G401.6 (cell line): ENCODE results near the gene NR3C1.
"Not testable (repeated sequence)": the region's sequence is repeated elsewhere in the genome, so short reads cannot be mapped to it uniquely, and the experiment has no call there.

Experiments used
- FAIRE-seq: peaks from 2 replicates; lab custom pipeline; 2012; peaks lifted over from hg19 to GRCh38; lab: Jason Lieb, UNC

The NR3C1 gene

DNA sequence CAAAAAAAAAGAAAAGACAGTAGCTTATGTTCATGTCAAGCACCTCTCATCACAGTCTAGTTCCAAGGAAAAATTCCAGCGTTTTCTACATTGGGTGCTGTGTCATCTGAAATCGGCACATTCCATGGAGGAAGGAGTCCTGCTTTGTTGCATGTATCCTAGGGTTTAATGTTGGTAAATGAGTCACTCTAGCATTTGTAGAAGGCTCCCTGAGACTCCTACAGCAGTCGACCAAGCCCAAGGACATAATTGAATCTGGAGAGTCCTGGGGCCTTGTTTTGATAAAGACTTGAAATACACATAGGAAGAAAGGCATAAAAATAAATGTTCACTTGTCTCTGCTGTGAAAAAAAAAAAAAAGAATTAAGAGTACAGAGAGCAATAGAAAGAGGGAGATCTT lies 69.1 kb downstream of the NR3C1 start:
- FAIRE-seq, result not testable (repeated sequence)

DNA sequence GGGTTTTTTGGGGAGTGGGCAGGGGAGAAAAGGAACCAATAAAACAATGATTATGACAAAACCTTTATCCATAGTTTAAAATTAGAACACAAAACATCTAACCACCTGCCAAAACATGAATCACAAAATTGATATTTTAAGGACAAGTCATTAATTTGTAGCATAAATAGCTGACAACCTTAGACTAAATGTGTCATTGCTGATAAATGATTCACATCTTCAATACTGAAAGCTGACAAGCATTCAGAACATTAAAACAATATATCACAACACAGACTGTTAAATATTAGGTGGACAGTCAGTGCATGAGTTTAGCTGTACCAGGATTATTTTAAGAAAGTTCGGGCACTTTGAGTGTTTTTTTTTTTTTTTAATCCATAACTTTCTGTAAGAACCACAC lies 71.5 kb downstream of the NR3C1 start:
- no peak for FAIRE-seq

DNA sequence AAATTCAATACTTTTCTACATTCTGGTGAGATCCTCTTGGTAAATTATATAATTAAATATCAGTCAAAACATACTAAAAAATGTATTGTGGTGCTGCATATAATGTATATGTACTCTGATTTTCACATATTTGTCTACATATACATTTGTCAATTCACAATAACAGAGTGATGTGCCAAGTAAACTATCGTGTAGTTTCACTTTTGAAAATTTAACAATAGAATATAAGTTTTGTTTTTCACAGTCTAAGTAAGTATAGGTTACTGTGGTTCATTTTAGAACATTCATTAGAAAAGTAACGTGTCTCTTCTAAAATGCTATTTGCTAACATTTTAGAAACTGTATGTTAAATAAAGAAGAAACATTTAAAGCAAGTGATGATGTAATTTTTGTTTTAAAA lies 73.6 kb downstream of the NR3C1 start:
- FAIRE-seq, result no peak

DNA sequence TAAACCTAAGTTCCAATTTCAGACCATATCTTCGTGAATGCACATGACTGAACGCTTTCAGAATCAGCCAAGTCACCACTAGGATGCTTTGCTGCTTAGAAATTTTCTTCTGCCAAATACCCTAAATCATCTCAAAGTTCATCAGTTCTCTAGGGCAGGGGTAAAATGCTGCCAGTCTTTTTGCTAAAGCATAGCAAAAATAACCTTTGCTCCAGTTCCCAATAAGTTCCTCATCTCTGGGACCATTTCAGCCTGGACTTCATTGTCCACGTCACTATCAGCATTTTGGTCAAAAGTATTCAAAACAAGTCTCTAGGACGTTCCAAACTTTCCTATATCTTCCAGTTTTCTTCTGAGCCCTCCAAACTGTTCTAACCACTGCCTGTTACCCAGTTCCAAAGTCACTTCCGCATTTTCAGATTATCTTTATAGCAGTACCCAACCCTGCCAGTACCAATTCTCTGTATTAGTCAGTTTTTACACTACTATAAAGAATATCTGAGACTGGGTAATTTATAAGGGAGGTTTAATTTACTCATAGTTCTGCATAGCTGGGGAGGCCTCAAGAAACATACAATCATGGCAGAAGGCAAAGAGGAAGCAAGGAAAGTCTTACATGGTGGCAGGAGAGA lies 74.8 kb downstream of the NR3C1 start:
- no peak for FAIRE-seq

DNA sequence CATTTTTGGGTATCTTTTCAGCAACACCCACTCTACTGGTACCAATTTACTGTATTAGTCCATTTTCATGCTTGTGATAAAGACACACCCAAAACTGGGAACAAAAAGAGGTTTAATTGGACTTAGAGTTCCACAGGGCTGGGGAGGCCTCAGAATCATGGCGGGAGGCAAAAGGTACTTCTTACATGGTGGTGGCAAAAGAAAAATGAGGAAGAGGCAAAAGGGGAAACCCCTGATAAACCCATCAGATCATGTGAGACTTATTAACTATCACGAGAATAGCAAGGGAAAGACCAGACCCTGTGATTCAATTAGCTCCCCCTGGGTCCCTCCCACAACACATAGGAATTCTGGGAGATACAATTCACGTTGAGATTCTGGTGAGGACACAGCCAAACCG lies 78.4 kb downstream of the NR3C1 start:
- not testable (repeated sequence) for FAIRE-seq

DNA sequence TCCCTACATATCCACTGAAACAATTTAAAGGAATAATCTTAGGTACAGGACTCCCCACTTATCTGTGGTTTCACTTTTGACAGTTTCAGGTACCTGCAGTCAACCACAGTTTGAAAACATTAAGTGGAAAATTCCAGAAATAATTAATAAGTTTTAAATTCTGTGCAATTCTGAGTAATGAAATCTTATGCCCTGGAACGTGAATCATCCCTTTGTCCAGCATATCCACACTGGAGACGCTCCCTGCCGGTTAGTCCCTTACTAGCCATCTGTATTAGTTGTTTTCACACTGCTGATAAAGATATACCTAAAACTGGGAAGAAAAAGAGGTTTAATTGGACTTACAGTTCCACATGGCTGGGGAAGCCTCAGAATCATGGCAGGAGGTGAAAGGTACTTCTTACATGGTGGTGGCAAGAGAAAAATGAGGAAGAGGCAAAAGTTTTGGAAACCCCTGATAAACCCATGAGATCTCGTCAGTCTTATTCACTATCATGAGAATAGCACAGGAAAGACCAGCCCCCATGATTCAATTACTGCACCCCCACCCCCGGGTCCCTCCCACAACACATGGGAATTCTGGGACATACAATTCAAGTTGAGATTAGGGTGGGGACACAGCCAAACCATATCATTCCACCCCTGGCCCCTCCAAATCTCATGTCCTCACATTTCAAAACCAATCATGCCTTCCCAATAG lies 80.4 kb downstream of the NR3C1 start:
- FAIRE-seq, result not testable (repeated sequence)

DNA sequence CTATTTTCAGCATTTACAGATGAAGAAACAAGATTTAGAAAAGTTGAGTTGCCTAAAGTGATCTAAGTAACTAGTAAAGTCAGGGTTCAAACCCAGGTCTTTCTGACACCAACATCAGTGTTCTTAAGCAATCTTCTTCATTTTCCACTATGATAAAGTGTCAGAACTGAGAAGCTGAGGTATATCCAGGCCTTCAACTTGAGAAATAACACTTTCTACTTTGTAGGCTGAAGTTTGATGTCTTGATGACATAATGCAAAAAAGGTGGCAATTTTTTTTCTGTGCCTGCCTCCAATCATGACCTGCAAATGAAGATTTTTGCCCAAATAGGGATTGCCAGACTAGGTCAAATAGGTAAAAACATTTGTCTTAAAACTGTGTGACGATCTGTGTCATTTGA lies 81.3 kb downstream of the NR3C1 start:
- no peak for FAIRE-seq

DNA sequence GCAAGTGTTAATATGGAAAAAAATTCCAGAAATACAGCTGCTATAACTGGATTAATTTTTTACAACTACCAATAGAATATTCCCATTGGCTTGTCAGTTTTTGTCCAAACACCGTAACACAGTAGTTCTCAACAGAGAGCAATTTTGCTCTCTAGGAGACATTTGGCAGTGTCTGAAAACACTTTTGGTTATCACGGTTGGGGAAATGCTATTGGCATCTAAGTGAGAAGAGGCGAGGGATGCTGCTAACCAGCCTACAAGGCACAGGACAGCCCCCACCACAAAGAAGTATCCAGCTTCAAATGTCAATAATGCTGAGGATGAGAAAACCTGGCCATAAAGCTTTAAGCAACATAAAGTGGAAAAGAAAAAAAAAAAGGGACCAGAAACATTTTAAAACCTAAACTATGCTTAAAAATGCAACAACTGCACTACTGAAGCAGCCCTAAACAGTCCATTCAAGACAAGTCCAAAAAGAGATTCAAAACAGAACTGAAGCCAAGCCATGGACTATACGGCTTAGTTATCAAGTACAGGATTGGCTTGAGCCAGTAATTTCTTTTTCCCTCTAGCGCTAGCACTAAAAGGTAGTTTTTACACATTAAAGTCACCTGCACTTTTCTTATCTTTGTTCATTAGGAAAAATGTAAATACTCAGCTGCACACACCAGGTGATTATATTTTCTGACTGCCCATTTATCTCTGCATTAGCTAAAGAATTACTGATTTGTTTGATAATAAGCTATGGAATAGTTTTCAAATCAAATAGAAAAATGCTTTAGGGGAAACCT lies 83.9 kb downstream of the NR3C1 start:
- no peak for FAIRE-seq

DNA sequence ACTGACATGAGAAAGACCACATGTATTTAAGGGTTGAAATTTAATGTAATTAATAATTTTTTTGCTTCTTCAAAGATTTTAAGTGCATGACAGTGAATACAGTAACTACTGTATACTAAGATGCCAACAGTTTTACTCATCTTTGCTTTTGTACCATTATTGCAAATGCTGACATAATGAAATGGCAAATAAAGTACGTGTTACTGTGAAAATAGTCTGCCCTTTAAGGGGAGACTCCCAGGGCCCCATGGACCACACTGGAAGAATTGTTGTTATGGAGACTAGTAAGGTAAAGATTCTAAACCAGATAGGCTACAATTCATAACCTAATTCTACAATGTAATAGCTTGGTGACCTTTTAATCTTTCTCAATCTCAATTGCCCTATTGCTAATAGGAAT lies 84.7 kb downstream of the NR3C1 start:
- no peak for FAIRE-seq

DNA sequence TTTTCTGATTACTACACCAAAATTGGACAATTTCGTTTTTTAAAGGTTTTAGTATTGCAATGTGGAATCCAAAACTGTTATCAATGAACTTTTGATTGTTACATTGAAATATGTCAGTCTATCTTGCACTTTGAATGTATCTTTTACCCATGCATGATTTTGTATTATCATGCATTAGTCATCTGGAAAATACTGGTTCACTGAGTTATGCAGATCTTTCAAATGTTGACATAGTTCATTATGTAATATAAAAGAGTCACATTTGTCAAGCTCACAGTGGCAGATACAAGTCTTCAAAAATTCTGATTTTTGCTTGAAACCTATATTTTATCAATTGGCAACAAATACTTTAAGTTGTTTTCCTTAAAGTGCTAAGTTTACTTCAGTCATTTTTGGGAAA lies 85.2 kb downstream of the NR3C1 start:
- no peak for FAIRE-seq

DNA sequence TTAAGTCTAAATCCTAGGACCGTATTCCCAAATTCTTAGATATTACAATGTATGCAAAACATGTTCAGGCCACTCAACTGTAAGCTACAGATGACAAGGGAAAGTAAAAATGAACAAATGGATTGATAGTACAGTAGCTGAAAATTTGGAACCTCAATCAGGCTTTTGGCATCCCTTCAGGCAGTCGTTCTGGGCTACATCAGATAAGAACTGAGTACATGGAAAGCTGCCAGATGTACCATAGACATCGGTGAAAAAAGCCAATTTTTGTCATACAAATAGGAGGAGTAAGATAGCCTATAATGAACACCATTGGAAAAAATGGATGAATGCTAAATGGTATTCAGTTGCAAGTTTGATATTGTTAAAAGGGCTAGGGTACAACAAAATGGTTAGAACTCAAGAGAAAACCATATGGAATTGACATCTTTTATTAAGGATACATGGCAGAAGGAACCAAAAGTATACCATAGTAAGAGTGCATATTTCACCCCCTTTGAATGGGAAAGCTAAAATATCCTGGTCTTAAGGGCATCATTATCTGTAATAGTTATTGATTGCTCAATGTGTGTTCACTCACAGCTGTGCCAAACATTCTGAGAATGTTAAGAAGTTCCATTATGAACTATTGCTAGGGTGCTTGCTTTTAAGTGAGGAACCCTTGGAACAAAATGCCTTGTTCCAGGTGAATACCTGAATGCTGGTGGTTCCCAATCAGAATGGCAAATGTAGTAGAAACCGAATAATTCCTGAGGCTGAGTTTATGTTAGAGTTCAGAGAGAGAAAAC lies 86.4 kb downstream of the NR3C1 start:
- FAIRE-seq, result no peak

DNA sequence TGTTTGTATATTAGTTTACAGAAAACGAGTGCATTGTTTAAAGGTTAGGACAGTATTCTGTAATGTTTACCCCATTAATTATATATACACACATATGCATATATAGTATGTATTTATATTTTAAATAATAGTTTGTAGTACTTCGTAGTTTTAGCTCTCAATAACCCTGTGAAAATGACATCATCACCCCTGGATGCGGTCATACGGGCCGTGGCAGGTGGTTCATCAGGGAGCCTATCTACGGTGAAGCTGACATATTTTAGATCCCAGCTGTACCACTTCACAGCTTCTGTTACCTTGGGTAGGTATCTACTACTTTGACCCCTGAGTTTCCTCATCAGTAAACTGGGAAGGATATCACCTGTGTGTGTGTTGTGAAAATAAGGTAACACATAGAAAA lies 87.1 kb downstream of the NR3C1 start:
- no peak for FAIRE-seq

DNA sequence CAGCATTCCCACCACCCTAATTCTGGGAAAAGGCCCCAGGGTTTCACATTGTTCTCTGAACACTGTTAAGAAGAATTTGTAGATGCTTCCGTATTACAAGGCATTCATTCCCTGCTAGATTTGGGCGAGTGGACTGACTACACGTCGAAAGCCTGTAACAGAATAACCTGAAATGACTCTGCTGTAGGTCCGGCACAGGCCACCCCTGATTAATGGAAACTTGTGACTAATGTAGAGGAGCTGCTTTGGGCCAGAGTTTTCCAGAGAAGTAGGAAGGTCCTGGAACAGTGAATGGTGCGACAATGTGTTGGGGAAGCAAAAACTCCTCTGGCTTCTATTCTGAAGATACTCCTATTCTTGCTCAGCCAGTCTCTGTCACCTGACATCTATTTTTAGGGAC lies 87.6 kb downstream of the NR3C1 start:
- no peak for FAIRE-seq

DNA sequence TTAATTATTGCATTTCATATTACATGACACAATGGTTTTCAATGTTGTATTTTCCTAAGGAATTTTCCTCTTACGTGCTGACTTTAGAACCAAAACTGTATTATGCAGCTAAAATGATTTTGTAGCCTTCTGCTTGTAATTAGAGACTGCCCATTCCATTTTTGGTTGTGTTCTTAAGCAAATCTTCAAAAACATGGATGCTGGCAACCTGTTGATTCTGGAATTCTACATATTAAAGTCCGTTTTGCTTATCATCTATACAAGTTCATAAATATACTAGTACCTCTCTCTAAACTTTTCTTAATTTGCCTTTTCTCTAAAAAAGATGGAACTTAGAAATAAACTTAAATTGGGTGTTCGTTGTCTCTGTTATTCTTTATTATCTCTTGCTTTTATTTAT lies 88.3 kb downstream of the NR3C1 start:
- no peak for FAIRE-seq

DNA sequence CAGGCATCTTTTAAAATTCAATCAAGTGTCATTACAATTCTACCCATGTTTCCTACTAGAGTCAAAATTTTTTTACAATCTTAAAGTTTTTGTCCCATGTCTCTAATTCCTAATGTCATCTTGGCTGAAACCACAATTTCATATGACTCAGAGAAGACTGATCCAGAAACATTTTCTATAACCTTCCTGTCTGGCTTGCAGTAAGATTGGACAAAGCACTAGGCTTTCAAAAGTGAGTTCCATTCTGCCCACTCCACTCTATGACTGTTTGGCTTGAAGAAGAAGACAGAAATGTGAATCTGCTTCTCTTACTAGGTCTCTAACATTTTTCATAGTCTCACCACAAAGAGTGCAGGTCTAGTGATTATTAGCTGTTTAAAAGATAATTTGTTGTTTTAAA lies 88.8 kb downstream of the NR3C1 start:
- no peak for FAIRE-seq

DNA sequence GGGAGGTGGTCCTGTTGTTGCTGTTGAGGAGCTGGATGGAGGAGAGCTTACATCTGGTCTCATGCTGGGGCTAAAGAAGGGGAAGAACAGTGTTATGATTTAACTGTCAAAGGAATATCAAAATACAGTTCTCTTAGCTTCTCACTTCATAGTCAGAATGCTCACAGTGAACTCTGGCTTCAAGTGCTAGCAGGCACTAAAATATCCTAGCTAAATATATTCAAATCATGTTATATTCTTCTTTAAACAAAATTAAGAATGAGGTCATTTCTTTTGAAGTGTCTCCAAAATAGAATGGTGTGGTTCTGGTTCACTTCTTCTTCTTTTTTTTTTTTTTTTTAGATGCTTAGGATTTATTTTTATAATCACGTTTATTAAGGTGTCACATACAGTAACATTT lies 89.4 kb downstream of the NR3C1 start:
- no peak for FAIRE-seq

DNA sequence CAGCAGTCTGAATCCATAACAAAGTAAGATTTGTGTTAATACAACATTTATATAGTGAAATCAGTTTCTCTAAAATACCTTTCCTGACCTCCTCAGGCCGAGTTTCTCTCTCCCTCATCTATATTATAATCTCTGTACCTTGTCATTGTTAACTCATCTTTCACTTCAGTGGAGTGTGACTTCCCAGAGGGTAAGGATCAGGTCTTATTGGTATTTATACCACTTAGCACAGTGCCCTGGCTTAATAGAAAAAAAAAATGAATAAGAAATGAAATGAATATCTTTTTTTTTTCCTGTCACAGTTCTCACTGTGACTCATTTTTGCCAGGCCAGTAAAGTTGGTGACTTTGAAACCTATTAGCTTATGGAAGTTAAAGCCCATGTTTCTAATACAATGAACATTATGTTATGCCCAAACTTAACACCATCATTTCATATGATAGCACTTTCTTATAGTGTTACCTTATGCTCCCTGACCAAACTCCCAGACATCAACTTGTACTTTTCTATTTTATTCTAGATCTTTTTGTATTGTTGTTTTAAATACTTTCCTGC lies 90.1 kb downstream of the NR3C1 start:
- no peak for FAIRE-seq

DNA sequence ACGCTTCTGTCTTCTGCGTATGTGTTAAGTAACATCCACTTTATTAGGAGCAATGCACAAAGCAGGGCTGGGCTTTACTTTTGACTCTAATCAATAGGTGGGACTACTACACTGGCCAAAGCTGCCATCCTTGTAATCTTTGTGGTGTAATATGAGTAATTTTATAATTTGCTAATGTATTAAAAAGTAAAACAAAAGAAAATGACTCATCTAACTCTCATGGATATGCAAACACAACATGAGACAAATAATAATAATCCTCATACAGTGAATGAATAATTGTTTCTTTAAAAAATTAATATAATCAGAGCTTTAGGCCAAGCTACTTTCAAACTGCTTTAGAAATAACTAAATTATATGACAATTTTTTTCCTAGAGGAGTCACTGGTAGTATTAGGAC lies 90.7 kb downstream of the NR3C1 start:
- no peak for FAIRE-seq

DNA sequence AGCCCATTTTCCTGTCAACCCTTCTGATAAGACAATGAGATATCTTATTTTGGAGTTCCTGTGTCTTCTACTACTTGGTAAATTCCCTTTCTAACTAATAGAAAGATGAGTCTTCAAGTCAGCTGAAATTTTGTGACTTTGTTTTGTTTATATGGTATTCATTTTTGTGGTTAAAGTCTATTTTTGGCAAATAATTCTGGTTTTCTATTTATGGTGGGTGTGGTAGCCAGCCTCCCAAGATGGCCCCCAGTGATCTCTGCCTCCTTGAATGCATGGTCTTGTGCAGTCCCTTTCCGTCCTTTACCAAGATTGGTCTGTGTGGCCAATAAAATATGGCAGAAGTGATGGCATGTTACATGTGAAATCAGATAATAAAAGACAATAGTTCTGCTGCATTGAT lies 91.5 kb downstream of the NR3C1 start:
- FAIRE-seq, result no peak

DNA sequence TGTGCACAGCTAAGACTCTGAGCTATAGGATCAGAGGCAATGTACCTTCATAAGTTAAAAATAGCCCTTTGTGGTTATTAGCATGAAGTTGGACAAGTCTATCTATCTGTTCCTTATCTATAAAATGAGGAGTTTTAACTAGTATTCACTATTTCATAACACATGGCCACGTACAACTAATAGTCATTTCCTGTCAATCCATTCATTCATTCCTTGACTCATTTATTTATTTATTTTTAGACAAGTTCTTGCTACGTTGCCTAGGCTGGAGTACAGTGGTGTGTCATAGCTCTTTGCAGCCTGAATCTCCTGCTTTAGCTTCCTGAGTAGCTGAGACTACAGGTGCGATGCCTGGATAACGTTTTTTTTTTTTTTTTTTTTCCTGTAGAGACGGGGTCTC lies 92.1 kb downstream of the NR3C1 start:
- no peak for FAIRE-seq

DNA sequence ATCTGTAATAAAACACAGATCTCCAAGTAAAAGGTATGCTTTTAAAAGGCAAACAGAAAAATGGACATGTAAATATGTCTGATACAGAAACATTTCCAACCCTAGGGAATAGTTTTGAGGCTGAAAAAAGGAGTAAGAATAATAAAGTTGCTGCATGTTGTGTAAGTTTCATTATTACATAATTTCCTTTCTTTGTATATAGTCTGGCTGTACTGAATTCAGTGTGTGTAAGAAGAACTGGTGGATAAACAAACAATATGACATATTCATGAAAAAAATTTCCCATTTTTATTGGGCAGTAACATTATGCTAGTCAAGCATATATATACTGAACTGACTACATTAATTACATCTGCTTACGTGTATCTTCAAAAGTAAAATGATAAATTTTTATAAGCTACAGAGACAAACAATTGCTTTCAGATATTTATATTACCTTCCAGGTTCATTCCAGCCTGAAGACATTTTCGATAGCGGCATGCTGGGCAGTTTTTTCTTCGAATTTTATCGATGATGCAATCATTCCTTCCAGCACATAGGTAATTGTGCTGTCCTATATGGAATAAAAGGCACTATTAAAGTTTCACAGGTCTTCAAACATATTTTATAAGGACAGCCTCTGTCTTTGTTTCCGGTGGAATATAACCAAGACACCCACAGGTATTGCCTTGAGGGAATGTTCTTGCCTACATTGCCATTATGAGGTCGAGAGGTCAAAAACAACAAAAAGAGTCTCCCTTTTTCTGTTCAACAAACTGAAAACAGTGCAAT lies 93.6 kb downstream of the NR3C1 start:
- FAIRE-seq, result no peak

DNA sequence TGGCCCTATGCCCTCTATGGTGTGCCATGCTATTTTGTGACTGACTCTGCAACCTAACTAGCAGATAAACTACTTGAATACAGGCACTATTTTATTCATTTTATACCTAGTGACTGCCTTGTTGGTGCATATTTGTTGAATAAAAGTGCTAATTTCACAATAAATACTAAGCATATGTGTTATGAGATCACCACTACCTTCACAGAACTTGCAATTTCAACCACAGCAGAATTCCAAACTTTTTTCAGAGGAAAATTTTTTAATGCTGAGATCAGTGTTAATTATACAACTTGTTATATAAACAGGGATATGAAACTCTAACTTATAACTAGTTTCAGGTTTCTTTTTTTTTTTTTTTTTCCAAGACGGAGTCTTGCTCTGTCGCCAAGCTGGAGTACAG lies 94.8 kb downstream of the NR3C1 start:
- no peak for FAIRE-seq
